Heart right ventricle (tissue), 16 donors: ENCODE data around the gene FAM222A. TPM values are rescaled to one million over a fixed set of nuclear protein-coding genes. Genes with fewer than 3 reads are reported as not detected.

Experiments
- ATAC-seq, 8 donors: fragments of 200-7000 bp; cut with Tn5 transposase; one replicate each; pipeline ENCODE4 v1.9.1; 2020; ENCODE audit warnings: mild to moderate bottlenecking in 8 of 8, moderate library complexity in 8 of 8, moderate number of reproducible peaks in 1 of 8
- DNase-seq, 2 donors: peaks; one replicate each; pipeline ENCODE4 v3.0.0-alpha.2; 2020
- H3K27ac ChIP-seq, 10 donors: fragments of 200-600 bp; sonication (generic) in 2 of 10; one replicate each; pipeline versions ENCODE4 v1.5.0 to v1.8.0; 2020 to 2022; ENCODE audit warnings: mild to moderate bottlenecking in 3 of 10
- H3K27me3 ChIP-seq, 7 donors: fragments of 200-600 bp; one replicate each; pipeline ENCODE4 v1.8.0; 2021 to 2022; ENCODE audit warnings: mild to moderate bottlenecking in 2 of 7
- H3K36me3 ChIP-seq, 9 donors: fragments of 200-600 bp; sonication (generic) in 1 of 9; one replicate each; pipeline versions ENCODE4 v1.5.0 to v1.8.0; 2020 to 2022; ENCODE audit warnings: mild to moderate bottlenecking in 2 of 9
- H3K4me1 ChIP-seq, 9 donors: fragments of 200-600 bp; sonication (generic) in 1 of 9; one replicate each; pipeline versions ENCODE4 v1.5.0 to v1.8.0; 2020 to 2022; ENCODE audit warnings: mild to moderate bottlenecking in 4 of 9
- H3K4me3 ChIP-seq, 10 donors: fragments of 200-600 bp; sonication (generic) in 2 of 10; one replicate each; pipeline versions ENCODE4 v1.5.0 to v1.8.0; 2020 to 2022; ENCODE audit warnings: mild to moderate bottlenecking in 7 of 10, moderate library complexity in 2 of 10
- H3K9me3 ChIP-seq, 11 donors: fragments of 200-600 bp in 10 of 11; sonication (generic) in 2 of 11; one replicate each; pipeline versions ENCODE4 v1.5.0 to v1.8.0; 2013 to 2022; ENCODE audit warnings: mild to moderate bottlenecking in 2 of 11, control low read depth in 1 of 11, moderate library complexity in 1 of 11
- WGBS, 2 donors: extraction: QIAGEN DNeasy Blood & Tissue Kit; methylation state at CpG; one replicate each; pipeline ENCODE4 v1.1.7; 2013; ENCODE audit warnings: inconsistent platforms in 1 of 2; 5-methylcytosine and 5-hydroxymethylcytosine counted together
- intact Hi-C, 10 donors: fragments of 100-400 bp; cut with DNase I; formaldehyde crosslinking; loops; one replicate each; pipeline versions ENCODE4 v1.11.1 to v1.14.2; 2022
- polyA plus RNA-seq, 2 donors: library from polyadenylated mRNA; stranded (reverse); fragments of 200-250 nt; gene quantifications; one replicate each; pipeline ENCODE4 v1.2.3, GENCODE V29; 2013
- total RNA-seq, 10 donors: library from RNA; stranded (reverse); fragmentation: NEBNext Ultra II Directional in 3 of 10; extraction: Animal tissue kit (Norgen Biotek cat#: 25700) in 3 of 10; gene quantifications; one replicate each; pipeline versions ENCODE4 v1.2.1 to v1.2.4, GENCODE V29; 2021 to 2023
- TF ChIP-seq, protein P1 (sequence below), 9 donors: fragments of 200-600 bp; sonication (generic) in 2 of 9; IDR thresholded peaks; one replicate each; pipeline versions ENCODE4 v1.5.0 to v1.8.0; 2021 to 2022; ENCODE audit warnings: antibody characterized with exemption in 9 of 9, mild to moderate bottlenecking in 5 of 9, moderate library complexity in 1 of 9
- donor health status: Arrhythmogenic right ventricular cardiomyopathy.
- donor health status: ischemic (EF 13 %, LVEDD 7.1; RV severe dilation, severe dysfunction).
- donor health status: healthy with polysubstance abuse.
- donor health status: DM: no; HTN: yes; CAD: no.
- donor health status: DM: no; HTN: no; CAD: no.
- donor health status: ischemic (EF 25% LVEDD 6.9; RV normal size, moderate dysfunction).
- donor health status: ischemic (EF 25% LVEDD 5.7; RV mildly dilated, moderate dysfunction).
- donor health status: healthy.
- donor health status: DM: yes; HTN: yes; CAD: no.
- donor health status: Ischemic cardiomyopathy.
- donor health status: ischemic (EF 35%, LVEDD 5.7; RV mildly dilated, moderate dysfunction).
- donor health status: nonischemic (EF 11% LVEDD 7.7; RV severe dilation, severe dysfunction).
- donor health status: DM: yes; HTN: yes; CAD: no.
- donor health status: PGD.
- donor health status: ischemic (EF 29% LVEDD 5.4; RV normal size, mild dysfunction).
- donor health status: nonischemic (EF 23%, LVEDD 6.1; RV moderate dilation, normal function).

The FAM222A gene
- total and polyA plus RNA-seq, 12 donors: 2.7 to 26.0 (median 7.0) TPM

- Histone ChIP-seq H3K27me3 (peaks cover 0 to 10% (median 0%) of the 10 kb centered on the region in 7 donors), H3K27ac (no peak overlapping the region), H3K36me3 (no peaks in the 10 kb centered on the region), H3K9me3 (no peaks in the 10 kb centered on the region), H3K4me3 (no peak overlapping the region), H3K4me1 (peaks cover 0 to 6% (median 0%) of the 10 kb centered on the region in 9 donors)
- ATAC-seq (peak in 4 of 8 donors; percentile 37 to 77 (median 50)), DNase-seq (no peak)
- TF ChIP-seq, protein P1, sequence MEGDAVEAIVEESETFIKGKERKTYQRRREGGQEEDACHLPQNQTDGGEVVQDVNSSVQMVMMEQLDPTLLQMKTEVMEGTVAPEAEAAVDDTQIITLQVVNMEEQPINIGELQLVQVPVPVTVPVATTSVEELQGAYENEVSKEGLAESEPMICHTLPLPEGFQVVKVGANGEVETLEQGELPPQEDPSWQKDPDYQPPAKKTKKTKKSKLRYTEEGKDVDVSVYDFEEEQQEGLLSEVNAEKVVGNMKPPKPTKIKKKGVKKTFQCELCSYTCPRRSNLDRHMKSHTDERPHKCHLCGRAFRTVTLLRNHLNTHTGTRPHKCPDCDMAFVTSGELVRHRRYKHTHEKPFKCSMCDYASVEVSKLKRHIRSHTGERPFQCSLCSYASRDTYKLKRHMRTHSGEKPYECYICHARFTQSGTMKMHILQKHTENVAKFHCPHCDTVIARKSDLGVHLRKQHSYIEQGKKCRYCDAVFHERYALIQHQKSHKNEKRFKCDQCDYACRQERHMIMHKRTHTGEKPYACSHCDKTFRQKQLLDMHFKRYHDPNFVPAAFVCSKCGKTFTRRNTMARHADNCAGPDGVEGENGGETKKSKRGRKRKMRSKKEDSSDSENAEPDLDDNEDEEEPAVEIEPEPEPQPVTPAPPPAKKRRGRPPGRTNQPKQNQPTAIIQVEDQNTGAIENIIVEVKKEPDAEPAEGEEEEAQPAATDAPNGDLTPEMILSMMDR (IDR thresholded peaks at IDR 0.05): no peak
- WGBS, 2 donors: 40 to 46% methylated on average over 6 of the region's 6 CpGs
- intact Hi-C loops: loop anchor here in 1 of 10 donors (10.0 kb wide), 1 partner anchor 81 kb away; no protein-coding TSS in a partner anchor
These were observed 17.6 kb upstream of the FAM222A start for GRCh38 chr12:109695961-109696461.

- peaks cover 0 to 10% (median 0%) of the 10 kb centered on the region in 7 donors for H3K27me3 ChIP-seq
- DNase-seq (no peak), ATAC-seq (no peak)
- H3K27ac ChIP-seq: no peak overlapping the region
- TF ChIP-seq, protein P1 (IDR thresholded peaks at IDR 0.05): no peak
- WGBS, 2 donors: 67 to 79% methylated on average over 6 of the region's 6 CpGs
- peaks cover 0 to 6% (median 0%) of the 10 kb centered on the region in 9 donors for H3K4me1 ChIP-seq
- no peaks in the 10 kb centered on the region for H3K9me3 ChIP-seq
- no peaks in the 10 kb centered on the region for H3K36me3 ChIP-seq
- no peak overlapping the region for H3K4me3 ChIP-seq
- intact Hi-C loops: loop anchor here in 1 of 10 donors (10.0 kb wide), 1 partner anchor 82 kb away; no protein-coding TSS in a partner anchor
These were observed 16.9 kb upstream of the FAM222A start for GRCh38 chr12:109696485-109697269.

DNA sequence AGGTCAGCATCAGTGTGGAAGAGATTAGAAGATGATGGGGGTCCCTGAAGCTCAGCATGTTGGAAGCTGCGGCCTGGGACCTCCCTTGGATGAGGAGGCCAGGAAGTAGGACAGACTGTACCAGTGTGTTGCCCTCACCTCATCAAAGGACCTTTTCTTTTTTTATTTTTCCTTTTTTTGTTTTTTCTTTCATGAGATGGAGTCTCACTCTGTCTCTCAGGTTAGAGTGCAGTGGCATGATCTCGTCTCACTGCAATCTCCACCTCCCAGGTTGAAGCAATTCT is 16.4 kb upstream of the FAM222A start:
- Histone ChIP-seq H3K4me3 (no peak overlapping the region), H3K36me3 (no peaks in the 10 kb centered on the region), H3K27me3 (peaks cover 0 to 6% (median 0%) of the 10 kb centered on the region in 7 donors), H3K27ac (no peak overlapping the region), H3K9me3 (no peaks in the 10 kb centered on the region), H3K4me1 (peaks cover 0 to 6% (median 0%) of the 10 kb centered on the region in 9 donors)
- ATAC-seq (no peak), DNase-seq (no peak)
- intact Hi-C loops: loop anchor here in 1 of 10 donors (10.0 kb wide), 1 partner anchor 82 kb away; no protein-coding TSS in a partner anchor
- TF ChIP-seq, protein P1 (IDR thresholded peaks at IDR 0.05): no peak
- 92 to 96% methylated on average over 2 of the region's 2 CpGs for WGBS, 2 donors

DNA sequence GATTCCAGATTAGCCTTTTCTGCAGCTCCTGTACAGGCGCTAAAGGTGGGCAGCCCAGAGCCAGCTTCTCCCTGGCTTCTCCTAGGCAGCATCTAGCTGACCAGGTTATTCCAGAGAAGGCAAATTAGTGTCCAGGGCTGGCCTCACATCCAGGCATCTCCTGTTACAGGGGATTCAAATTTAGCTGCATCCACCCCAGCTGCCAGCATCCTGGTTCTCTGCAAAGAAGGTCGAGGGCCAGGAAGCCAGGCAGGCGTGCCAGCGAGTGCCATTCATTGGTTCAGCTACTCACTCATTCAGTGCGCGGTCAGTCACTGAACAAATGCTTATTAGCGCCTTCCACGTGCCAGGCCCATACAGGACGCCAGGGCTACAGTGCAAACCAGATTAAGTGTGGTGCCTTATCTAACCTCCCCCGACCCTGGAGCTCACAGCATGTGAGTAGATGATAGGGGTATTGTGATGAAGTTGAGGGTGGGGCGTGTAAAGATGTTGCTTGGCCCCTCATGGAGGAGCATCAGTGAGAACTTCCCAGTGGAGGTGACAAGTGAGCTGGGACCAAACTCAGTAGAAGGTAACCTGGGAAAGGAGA is 15.7 kb upstream of the FAM222A start:
- 58 to 62% methylated on average over 11 of the region's 11 CpGs for WGBS, 2 donors
- H3K9me3 ChIP-seq: no peaks in the 10 kb centered on the region
- intact Hi-C loops: loop anchor here in 1 of 10 donors (10.0 kb wide), 1 partner anchor 83 kb away; no protein-coding TSS in a partner anchor
- peaks cover 0 to 6% (median 0%) of the 10 kb centered on the region in 9 donors for H3K4me1 ChIP-seq
- no peaks in the 10 kb centered on the region for H3K27me3 ChIP-seq
- no peak overlapping the region for H3K27ac ChIP-seq
- TF ChIP-seq, protein P1 (IDR thresholded peaks at IDR 0.05): no peak
- no peaks in the 10 kb centered on the region for H3K36me3 ChIP-seq
- ATAC-seq (peak in 1 of 8 donors; percentile 10), DNase-seq (no peak)
- no peak overlapping the region for H3K4me3 ChIP-seq
